ENCODE measurements around the gene CLIC1.
"Not testable (repeated sequence)": the region's sequence is repeated elsewhere in the genome, so short reads cannot be mapped to it uniquely, and the experiment has no call there.

Gene CLIC1

GRCh38 chr6:31723245-31723979 is 12.9 kb downstream of the CLIC1 start, which contains the start of gene MPIG6B:
Gene MPIG6B, plus strand, starts transcription at chr6:31723373. Its CDS starts 11 bp downstream, at chr6:31723384.
- no peak for DNase-seq (ENCODE audit: low read depth, low spot score)

GRCh38 chr6:31722173-31722572 is 14.2 kb downstream of the CLIC1 start:
- DNase-seq (ENCODE audit: low read depth, low spot score), result no peak

GRCh38 chr6:31721351-31722020 is 14.8 kb downstream of the CLIC1 start, which contains the start of gene LY6G6C:
Gene LY6G6C, minus strand, starts transcription at chr6:31721746. Its CDS starts 67 bp downstream, at chr6:31721679.
- DNase-seq (ENCODE audit: low read depth, low spot score), result no peak

- DNase-seq (ENCODE audit: low read depth, low spot score), result no peak
Observed at GRCh38 chr6:31720196-31720770, 16.0 kb downstream of the CLIC1 start.

- no peak for DNase-seq (ENCODE audit: low read depth, low spot score)
Observed at GRCh38 chr6:31719001-31719400, 17.3 kb downstream of the CLIC1 start.

GRCh38 chr6:31718265-31718664 is 18.1 kb downstream of the CLIC1 start:
- DNase-seq (ENCODE audit: low read depth, low spot score), result no peak

- no peak for DNase-seq (ENCODE audit: low read depth, low spot score)
Observed at GRCh38 chr6:31717499-31718222, 18.7 kb downstream of the CLIC1 start.

- no peak for DNase-seq (ENCODE audit: low read depth, low spot score)
Observed at GRCh38 chr6:31715022-31715958, 21.0 kb downstream of the CLIC1 start, which contains the start of gene LY6G6D. Gene LY6G6D, plus strand, starts transcription at chr6:31715348. Its CDS starts 8 bp downstream, at chr6:31715356.

- DNase-seq (ENCODE audit: low read depth, low spot score), result no peak
Observed at GRCh38 chr6:31713991-31714684, 22.2 kb downstream of the CLIC1 start.

GRCh38 chr6:31713465-31713864 is 22.9 kb downstream of the CLIC1 start:
- no peak for DNase-seq (ENCODE audit: low read depth, low spot score)

GRCh38 chr6:31712296-31712695 is 24.0 kb downstream of the CLIC1 start:
- DNase-seq (ENCODE audit: low read depth, low spot score), result no peak

- no peak for DNase-seq (ENCODE audit: low read depth, low spot score)
Observed at GRCh38 chr6:31711233-31711632, 25.1 kb downstream of the CLIC1 start.

- DNase-seq (ENCODE audit: low read depth, low spot score), result no peak
Observed at GRCh38 chr6:31710523-31711219, 25.7 kb downstream of the CLIC1 start.

GRCh38 chr6:31709157-31709556 is 27.2 kb downstream of the CLIC1 start:
- not testable (repeated sequence) for DNase-seq (ENCODE audit: low read depth, low spot score)

- DNase-seq (ENCODE audit: low read depth, low spot score), result no peak
Observed at GRCh38 chr6:31708224-31708623, 28.1 kb downstream of the CLIC1 start.

GRCh38 chr6:31707701-31708100 is 28.6 kb downstream of the CLIC1 start:
- no peak for DNase-seq (ENCODE audit: low read depth, low spot score)

GRCh38 chr6:31706599-31706998 is 29.7 kb downstream of the CLIC1 start, which contains the start of gene LY6G6F:
Gene LY6G6F, plus strand, starts transcription at chr6:31706866. Its CDS starts 41 bp downstream, at chr6:31706907.
- no peak for DNase-seq (ENCODE audit: low read depth, low spot score)

- no peak for DNase-seq (ENCODE audit: low read depth, low spot score)
Observed at GRCh38 chr6:31705931-31706330, 30.4 kb downstream of the CLIC1 start.
